Measurements from ENCODE around the gene SEMA4D.

SEMA4D gene

GRCh38 chr9:89410022-89410421 is 87.9 kb downstream of the SEMA4D start:
- DNase-seq (ENCODE audit: low read depth) = no peak

- no peak for DNase-seq (ENCODE audit: low read depth)
These were observed 88.4 kb downstream of the SEMA4D start for GRCh38 chr9:89409466-89409865.

- DNase-seq (ENCODE audit: low read depth) = no peak
These were observed 89.2 kb downstream of the SEMA4D start for GRCh38 chr9:89408628-89409101.

- no peak for DNase-seq (ENCODE audit: low read depth)
These were observed 90.8 kb downstream of the SEMA4D start for GRCh38 chr9:89407070-89407469.

- DNase-seq (ENCODE audit: low read depth) = no peak
These were observed 92.1 kb downstream of the SEMA4D start for GRCh38 chr9:89405826-89406225.

- no peak for DNase-seq (ENCODE audit: low read depth)
These were observed 93.8 kb downstream of the SEMA4D start for GRCh38 chr9:89404074-89404473.

GRCh38 chr9:89402695-89403427 is 95.1 kb downstream of the SEMA4D start:
- no peak for DNase-seq (ENCODE audit: low read depth)

- DNase-seq (ENCODE audit: low read depth) = no peak
These were observed 97.4 kb downstream of the SEMA4D start for GRCh38 chr9:89400403-89401116.

- DNase-seq (ENCODE audit: low read depth) = no peak
These were observed 99.3 kb downstream of the SEMA4D start for GRCh38 chr9:89398621-89399020.

GRCh38 chr9:89397471-89397870 is 100.4 kb downstream of the SEMA4D start:
- no peak for DNase-seq (ENCODE audit: low read depth)

- DNase-seq (ENCODE audit: low read depth) = no peak
These were observed 101.8 kb downstream of the SEMA4D start for GRCh38 chr9:89395931-89396710.

- no peak for DNase-seq (ENCODE audit: low read depth)
These were observed 103.5 kb downstream of the SEMA4D start for GRCh38 chr9:89394412-89394811.

- DNase-seq (ENCODE audit: low read depth) = no peak
These were observed 106.3 kb downstream of the SEMA4D start for GRCh38 chr9:89391585-89391984.

- no peak for DNase-seq (ENCODE audit: low read depth)
These were observed 107.3 kb downstream of the SEMA4D start for GRCh38 chr9:89390578-89391116.

GRCh38 chr9:89390068-89390555 is 107.8 kb downstream of the SEMA4D start:
- DNase-seq (ENCODE audit: low read depth) = no peak

GRCh38 chr9:89388868-89389177 is 109.1 kb downstream of the SEMA4D start:
- DNase-seq (ENCODE audit: low read depth) = no peak

GRCh38 chr9:89388084-89388867 is 109.6 kb downstream of the SEMA4D start:
- peak; percentile 5 for DNase-seq (ENCODE audit: low read depth)

- DNase-seq (ENCODE audit: low read depth) = no peak
These were observed 110.6 kb downstream of the SEMA4D start for GRCh38 chr9:89387197-89387849.

GRCh38 chr9:89386797-89387196 is 111.1 kb downstream of the SEMA4D start:
- no peak for DNase-seq (ENCODE audit: low read depth)

- no peak for DNase-seq (ENCODE audit: low read depth)
These were observed 111.7 kb downstream of the SEMA4D start for GRCh38 chr9:89386206-89386605.

- no peak for DNase-seq (ENCODE audit: low read depth)
These were observed 113.1 kb downstream of the SEMA4D start for GRCh38 chr9:89384783-89385182.
